ENCODE data around the gene KRT2. TPM values are rescaled to one million over a fixed set of nuclear protein-coding genes. Genes with fewer than 3 reads are reported as not detected.

Gene KRT2
- total and polyA plus RNA-seq, 8 donors, result not detected

GRCh38 chr12:52697058-52697582 is 45.1 kb upstream of the KRT2 start:
- Histone ChIP-seq H3K36me3 (no peaks in the 10 kb centered on the region), H3K4me3 (no peak overlapping the region), H3K27me3 (peaks cover 3 to 75% of the 10 kb centered on the region in 2 donors), H3K27ac (no peak overlapping the region), H3K4me1 (no peaks in the 10 kb centered on the region), H3K9me3 (no peaks in the 10 kb centered on the region)
- intact Hi-C loops (cut with DNase I), result no loop called here
- ATAC-seq (no peak), DNase-seq (no peak)
- TF ChIP-seq CTCF (IDR thresholded peaks at IDR 0.05), result no peak

GRCh38 chr12:52696588-52696987 is 44.6 kb upstream of the KRT2 start:
- ATAC-seq (no peak), DNase-seq (no peak)
- Histone ChIP-seq H3K4me3 (no peak overlapping the region), H3K27ac (no peak overlapping the region), H3K9me3 (no peaks in the 10 kb centered on the region), H3K4me1 (no peaks in the 10 kb centered on the region), H3K36me3 (no peaks in the 10 kb centered on the region), H3K27me3 (peaks cover 8 to 75% of the 10 kb centered on the region in 2 donors)
- TF ChIP-seq CTCF (IDR thresholded peaks at IDR 0.05), result no peak
- intact Hi-C loops (cut with DNase I), result no loop called here

- TF ChIP-seq CTCF (IDR thresholded peaks at IDR 0.05), result no peak
- H3K36me3 ChIP-seq, result no peaks in the 10 kb centered on the region
- H3K27me3 ChIP-seq, result peaks cover 18 to 86% of the 10 kb centered on the region in 2 donors
- ATAC-seq (no peak), DNase-seq (no peak)
- H3K27ac ChIP-seq, result no peak overlapping the region
- no peak overlapping the region for H3K4me3 ChIP-seq
- intact Hi-C loops (cut with DNase I), result no loop called here
- H3K9me3 ChIP-seq, result no peaks in the 10 kb centered on the region
- peaks cover 5 to 8% of the 10 kb centered on the region in 2 donors for H3K4me1 ChIP-seq
These were observed 43.0 kb upstream of the KRT2 start for GRCh38 chr12:52695039-52695438.

- TF ChIP-seq CTCF (IDR thresholded peaks at IDR 0.05), result no peak
- no peaks in the 10 kb centered on the region for H3K9me3 ChIP-seq
- no peak for DNase-seq
- ATAC-seq, result no peak
- H3K4me3 ChIP-seq, result no peak overlapping the region
- peaks cover 20 to 92% of the 10 kb centered on the region in 2 donors for H3K27me3 ChIP-seq
- H3K27ac ChIP-seq, result no peak overlapping the region
- H3K4me1 ChIP-seq, result peaks cover 5 to 8% of the 10 kb centered on the region in 2 donors
- no peaks in the 10 kb centered on the region for H3K36me3 ChIP-seq
- intact Hi-C loops (cut with DNase I), result no loop called here
These were observed 42.1 kb upstream of the KRT2 start for GRCh38 chr12:52694151-52694550.

- intact Hi-C loops (cut with DNase I), result no loop called here
- H3K4me1 ChIP-seq, result peaks cover 5 to 8% of the 10 kb centered on the region in 2 donors
- H3K4me3 ChIP-seq, result no peak overlapping the region
- TF ChIP-seq CTCF (IDR thresholded peaks at IDR 0.05), result no peak
- H3K27me3 ChIP-seq, result peaks cover 20 to 92% of the 10 kb centered on the region in 2 donors
- DNase-seq, result no peak
- no peak for ATAC-seq
- H3K9me3 ChIP-seq, result no peaks in the 10 kb centered on the region
- H3K27ac ChIP-seq, result no peak overlapping the region
- no peaks in the 10 kb centered on the region for H3K36me3 ChIP-seq
These were observed 41.2 kb upstream of the KRT2 start for GRCh38 chr12:52693261-52693660.
